Natural killer cell (primary cell): ENCODE results near the gene ODC1. TPM values are rescaled to one million over a fixed set of nuclear protein-coding genes. Genes with fewer than 3 reads are reported as not detected.
A peak's percentile ranks its signal among the peaks of the same experiment; 100 is the strongest.

ENCODE experiments used
- ATAC-seq, 3 donors: fragments of 150-1000 bp in 2 of 3; fragments of 200-7000 bp in 1 of 3; cut with Tn5 transposase; 1 replicate in 1 of 3; 2 replicates in 2 of 3; pipeline ENCODE4 v1.10.0; 2021; ENCODE audit warnings: mild to moderate bottlenecking in 2 of 3, moderate library complexity in 2 of 3
- DNase-seq, 2 donors: peaks; one replicate each; pipeline versions ENCODE4 v3.0.0 to v3.0.0-alpha.2; 2013 to 2021; ENCODE audit warnings: mixed read lengths in 1 of 2
- H3K27ac ChIP-seq: one replicate; pipeline ENCODE4 v1.5.1; 2013; ENCODE audit warnings: mild to moderate bottlenecking, low read length
- H3K27me3 ChIP-seq: one replicate; pipeline ENCODE4 v1.6.1; 2013; ENCODE audit warnings: low read length; ENCODE audit not compliant: control insufficient read depth, insufficient read depth
- H3K36me3 ChIP-seq: one replicate; pipeline ENCODE4 v1.6.1; 2013; ENCODE audit warnings: low read length; ENCODE audit not compliant: control insufficient read depth, insufficient read depth
- H3K4me1 ChIP-seq: one replicate; pipeline ENCODE4 v1.6.1; 2013; ENCODE audit warnings: low read length; ENCODE audit not compliant: control insufficient read depth, insufficient read depth
- H3K4me3 ChIP-seq: one replicate; pipeline ENCODE4 v1.5.1; 2013; ENCODE audit warnings: low read length
- H3K9me3 ChIP-seq: one replicate; pipeline ENCODE4 v1.6.1; 2013; ENCODE audit warnings: low read length; ENCODE audit not compliant: control insufficient read depth, insufficient read depth
- H3K27ac Mint-ChIP-seq, 2 donors: one replicate each; pipeline ENCODE4 v1.8.0; 2022; ENCODE audit warnings: mild to moderate bottlenecking in 2 of 2, mixed read lengths in 2 of 2, moderate library complexity in 1 of 2
- H3K27me3 Mint-ChIP-seq, 2 donors: one replicate each; pipeline ENCODE4 v1.8.0; 2022; ENCODE audit warnings: low read depth in 2 of 2, mixed read lengths in 2 of 2
- H3K36me3 Mint-ChIP-seq: one replicate; pipeline ENCODE4 v1.8.0; 2022; ENCODE audit warnings: mixed read lengths
- H3K4me1 Mint-ChIP-seq, 2 donors: one replicate each; pipeline ENCODE4 v1.8.0; 2022; ENCODE audit warnings: mixed read lengths in 2 of 2
- H3K4me3 Mint-ChIP-seq: one replicate; pipeline ENCODE4 v1.8.0; 2022; ENCODE audit warnings: mild to moderate bottlenecking, moderate library complexity, mixed read lengths
- H3K9me3 Mint-ChIP-seq, 2 donors: one replicate each; pipeline ENCODE4 v1.8.0; 2022; ENCODE audit warnings: mixed read lengths in 2 of 2
- WGBS: methylation state at CpG from one replicate; pipeline ENCODE4 v1.1.7; 2013; ENCODE audit warnings: missing lambda C conversion rate; ENCODE audit not compliant: insufficient coverage; 5-methylcytosine and 5-hydroxymethylcytosine counted together
- intact Hi-C: fragments of 100-400 bp; cut with micrococcal nuclease; formaldehyde crosslinking; loops from one replicate; pipeline ENCODE4 v1.14.2; 2022
- total RNA-seq, 4 donors: library from RNA; stranded (reverse); fragments of 120-200 nt in 1 of 4; gene quantifications; one replicate each; pipeline versions ENCODE4 v1.2.3 to v1.2.4, GENCODE V29; 2013 to 2022
- TF ChIP-seq, protein P1 (sequence below): fragments of 200-600 bp; IDR thresholded peaks from one replicate; pipeline ENCODE4 v1.8.0; 2022; ENCODE audit warnings: antibody characterized with exemption

ODC1 gene
- total RNA-seq, 3 donors from 2014 or later (not counting 1 experiment from before 2014, with no cell fraction given): 38.7 to 85.4 (median 43.8) TPM

DNA sequence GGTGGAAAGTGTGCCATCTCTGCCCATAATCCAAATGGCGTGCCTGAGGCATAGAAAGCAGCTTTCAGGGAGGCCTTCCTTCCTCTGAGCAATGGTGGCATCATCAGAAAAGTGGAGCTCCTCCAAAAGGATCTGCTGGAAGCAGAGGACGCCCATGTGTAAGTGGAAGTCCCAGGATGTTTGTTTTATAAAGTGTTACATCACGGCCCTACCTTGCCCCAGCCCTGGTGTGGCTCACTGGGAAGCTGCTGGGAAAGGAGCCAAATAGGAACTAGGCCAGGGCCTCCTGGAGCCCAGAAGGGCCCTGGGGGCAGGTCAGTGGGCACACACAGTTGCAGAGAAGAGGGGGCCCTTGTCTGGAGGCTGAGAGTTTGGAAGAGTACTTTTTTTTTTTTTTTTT lies 4.2 kb upstream of the ODC1 start:
- peaks cover 17% of the 10 kb centered on the region for H3K4me1 ChIP-seq
- intact Hi-C loops: no loop called here
- no peak overlapping the region for H3K4me3 ChIP-seq
- no peaks in the 10 kb centered on the region for H3K9me3 Mint-ChIP-seq
- no peaks in the 10 kb centered on the region for H3K36me3 ChIP-seq
- H3K4me3 Mint-ChIP-seq: no peak overlapping the region
- peaks cover 3 to 13% of the 10 kb centered on the region in 2 donors for H3K4me1 Mint-ChIP-seq
- no peaks in the 10 kb centered on the region for H3K36me3 Mint-ChIP-seq
- H3K9me3 ChIP-seq: no peaks in the 10 kb centered on the region
- H3K27me3 Mint-ChIP-seq: no peaks in the 10 kb centered on the region
- ATAC-seq: no peak
- TF ChIP-seq, protein P1, sequence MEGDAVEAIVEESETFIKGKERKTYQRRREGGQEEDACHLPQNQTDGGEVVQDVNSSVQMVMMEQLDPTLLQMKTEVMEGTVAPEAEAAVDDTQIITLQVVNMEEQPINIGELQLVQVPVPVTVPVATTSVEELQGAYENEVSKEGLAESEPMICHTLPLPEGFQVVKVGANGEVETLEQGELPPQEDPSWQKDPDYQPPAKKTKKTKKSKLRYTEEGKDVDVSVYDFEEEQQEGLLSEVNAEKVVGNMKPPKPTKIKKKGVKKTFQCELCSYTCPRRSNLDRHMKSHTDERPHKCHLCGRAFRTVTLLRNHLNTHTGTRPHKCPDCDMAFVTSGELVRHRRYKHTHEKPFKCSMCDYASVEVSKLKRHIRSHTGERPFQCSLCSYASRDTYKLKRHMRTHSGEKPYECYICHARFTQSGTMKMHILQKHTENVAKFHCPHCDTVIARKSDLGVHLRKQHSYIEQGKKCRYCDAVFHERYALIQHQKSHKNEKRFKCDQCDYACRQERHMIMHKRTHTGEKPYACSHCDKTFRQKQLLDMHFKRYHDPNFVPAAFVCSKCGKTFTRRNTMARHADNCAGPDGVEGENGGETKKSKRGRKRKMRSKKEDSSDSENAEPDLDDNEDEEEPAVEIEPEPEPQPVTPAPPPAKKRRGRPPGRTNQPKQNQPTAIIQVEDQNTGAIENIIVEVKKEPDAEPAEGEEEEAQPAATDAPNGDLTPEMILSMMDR: no peak
- no peak for DNase-seq
- no peaks in the 10 kb centered on the region for H3K27me3 ChIP-seq
- H3K27ac ChIP-seq: no peak overlapping the region
- H3K27ac Mint-ChIP-seq: no peak overlapping the region
- 83% methylated on average over 3 of the region's 3 CpGs for WGBS

DNA sequence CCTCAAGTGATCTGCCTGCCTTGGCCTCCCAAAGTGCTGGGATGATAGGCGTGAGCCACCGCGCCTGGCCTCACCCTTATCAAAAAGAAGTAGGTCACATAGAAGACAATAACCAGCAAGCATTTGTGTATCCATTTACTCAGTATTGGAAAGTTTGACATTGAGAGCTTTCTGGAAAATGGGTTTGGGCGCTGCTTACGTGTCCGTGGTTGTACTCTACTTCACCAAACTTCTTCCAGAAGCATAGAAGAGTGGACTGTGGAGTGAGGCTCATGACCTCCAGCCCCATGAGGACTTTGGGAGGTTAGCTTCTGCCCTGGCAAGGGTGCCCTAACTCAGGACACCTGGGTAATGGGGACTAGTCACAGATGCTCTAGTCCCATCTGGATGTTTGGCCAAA lies 3.7 kb upstream of the ODC1 start:
- 92% methylated on average over 5 of the region's 6 CpGs for WGBS
- Mint-ChIP-seq H3K4me3 (no peak overlapping the region), H3K36me3 (no peaks in the 10 kb centered on the region), H3K9me3 (no peaks in the 10 kb centered on the region), H3K4me1 (peaks cover 6 to 16% of the 10 kb centered on the region in 2 donors), H3K27ac (no peak overlapping the region), H3K27me3 (no peaks in the 10 kb centered on the region)
- no peaks in the 10 kb centered on the region for H3K36me3 ChIP-seq
- TF ChIP-seq, protein P1: no peak
- no peak for ATAC-seq
- H3K4me3 ChIP-seq: no peak overlapping the region
- H3K27me3 ChIP-seq: no peaks in the 10 kb centered on the region
- H3K4me1 ChIP-seq: peaks cover 19% of the 10 kb centered on the region
- intact Hi-C loops: no loop called here
- H3K9me3 ChIP-seq: no peaks in the 10 kb centered on the region
- DNase-seq: no peak
- no peak overlapping the region for H3K27ac ChIP-seq

GRCh38 chr2:10449838-10450691 lies 1.9 kb upstream of the ODC1 start:
- Mint-ChIP-seq H3K4me1 (peaks cover 6 to 16% of the 10 kb centered on the region in 2 donors), H3K27me3 (no peaks in the 10 kb centered on the region), H3K9me3 (no peaks in the 10 kb centered on the region), H3K4me3 (peak overlapping the region; percentile 47), H3K27ac (peak overlapping the region; percentile 68 to 85), H3K36me3 (no peaks in the 10 kb centered on the region)
- ATAC-seq: no peak
- no peak for DNase-seq
- H3K9me3 ChIP-seq: no peaks in the 10 kb centered on the region
- H3K27me3 ChIP-seq: no peaks in the 10 kb centered on the region
- no peaks in the 10 kb centered on the region for H3K36me3 ChIP-seq
- intact Hi-C loops: loop anchor here (2.0 to 5.0 kb wide), 2 partner anchors 41 to 748 kb away; no protein-coding TSS in a partner anchor
- H3K4me1 ChIP-seq: peaks cover 22% of the 10 kb centered on the region
- TF ChIP-seq, protein P1: no peak
- no peak overlapping the region for H3K4me3 ChIP-seq
- no peak overlapping the region for H3K27ac ChIP-seq
- WGBS: 95% methylated on average over 16 of the region's 22 CpGs
